SH-SY5Y (cell line): ENCODE data around the gene SAP30L.

Source experiments
- GATA2 ChIP-seq: IDR thresholded peaks from 2 replicates; pipeline ENCODE4 v1.6.1; 2011; ENCODE audit warnings: mild to moderate bottlenecking, low read depth, low read length
- GATA3 ChIP-seq: IDR thresholded peaks from 2 replicates; pipeline ENCODE4 v1.6.1; 2011; ENCODE audit warnings: low read depth, mild to moderate bottlenecking, low read length, moderate library complexity

- TF ChIP-seq GATA2 = no peak
- no peak for TF ChIP-seq GATA3
Measured at GRCh38 chr5:154435226-154435625, 10.6 kb upstream of the SAP30L start.
